HUES64 (cell line): ENCODE measurements around the gene RAPSN.

ENCODE experiments used
- H3K27ac ChIP-seq: 2 replicates; pipeline ENCODE4 v1.7.0; 2013; ENCODE audit warnings: low read depth, low read length, inconsistent platforms
- H3K27me3 ChIP-seq: 2 replicates; pipeline ENCODE4 v1.6.1; 2013; ENCODE audit warnings: mild to moderate bottlenecking, low read length; ENCODE audit not compliant: insufficient read depth
- H3K36me3 ChIP-seq: 2 replicates; pipeline ENCODE4 v1.6.1; 2013; ENCODE audit warnings: mild to moderate bottlenecking, low read length; ENCODE audit not compliant: insufficient read depth
- H3K4me1 ChIP-seq: 2 replicates; pipeline ENCODE4 v1.6.1; 2013; ENCODE audit warnings: mild to moderate bottlenecking, low read length, moderate library complexity; ENCODE audit not compliant: insufficient read depth
- H3K4me3 ChIP-seq: 2 replicates; pipeline ENCODE4 v1.5.1; 2013; ENCODE audit warnings: mild to moderate bottlenecking, low read length, moderate library complexity
- H3K9ac ChIP-seq: 2 replicates; pipeline ENCODE4 v1.6.1; 2013; ENCODE audit warnings: mild to moderate bottlenecking, low read depth, low read length
- H3K9me3 ChIP-seq: 2 replicates; pipeline ENCODE4 v1.6.1; 2013; ENCODE audit warnings: low read depth, low read length; ENCODE audit not compliant: insufficient read depth
- WGBS: fragments of 150-250, 120-280 bp; methylation state at CpG from one replicate; pipeline ENCODE4 v1.1.7; 2013; ENCODE audit warnings: missing lambda C conversion rate; 5-methylcytosine and 5-hydroxymethylcytosine counted together

The RAPSN gene

DNA sequence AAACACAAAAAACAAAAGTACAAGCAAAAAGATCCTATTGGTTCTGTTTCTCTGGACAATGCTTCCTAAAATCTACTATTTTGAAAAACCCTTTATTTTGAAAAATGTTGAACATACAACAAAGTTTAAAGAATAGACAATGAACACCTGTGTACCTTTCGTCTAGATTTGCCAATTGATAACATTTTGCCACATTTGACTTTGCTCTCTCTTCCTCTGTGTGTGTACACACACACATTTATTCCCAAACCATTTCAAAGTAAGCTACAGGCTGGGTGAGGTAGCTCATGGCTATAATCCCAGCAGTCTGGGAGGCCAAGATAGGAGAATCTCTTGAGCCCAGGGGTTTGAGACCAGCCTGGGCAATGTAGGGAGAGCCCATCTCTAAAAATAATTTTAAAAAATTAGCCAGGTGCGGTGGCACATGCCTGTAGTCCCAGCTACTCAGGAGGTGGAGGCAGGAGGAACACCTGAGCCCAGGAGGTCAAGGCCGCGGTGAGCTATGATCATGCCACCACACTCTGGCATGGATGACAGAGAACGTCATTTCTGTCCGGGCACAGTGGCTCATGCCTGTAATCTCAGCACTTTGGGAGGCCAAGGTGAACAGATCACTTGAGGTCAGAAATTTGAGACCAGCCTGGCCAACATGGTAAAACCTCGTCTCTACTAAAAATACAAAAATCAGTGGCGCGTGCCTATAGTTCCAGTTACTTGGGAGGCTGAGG lies 17.4 kb downstream of the RAPSN start:
- H3K9ac ChIP-seq = no peak overlapping the region
- no peaks in the 10 kb centered on the region for H3K27me3 ChIP-seq
- WGBS = 95% methylated on average over 9 of the region's 9 CpGs
- no peaks in the 10 kb centered on the region for H3K36me3 ChIP-seq
- no peak overlapping the region for H3K4me3 ChIP-seq
- no peak overlapping the region for H3K27ac ChIP-seq
- no peaks in the 10 kb centered on the region for H3K4me1 ChIP-seq
- no peaks in the 10 kb centered on the region for H3K9me3 ChIP-seq

DNA sequence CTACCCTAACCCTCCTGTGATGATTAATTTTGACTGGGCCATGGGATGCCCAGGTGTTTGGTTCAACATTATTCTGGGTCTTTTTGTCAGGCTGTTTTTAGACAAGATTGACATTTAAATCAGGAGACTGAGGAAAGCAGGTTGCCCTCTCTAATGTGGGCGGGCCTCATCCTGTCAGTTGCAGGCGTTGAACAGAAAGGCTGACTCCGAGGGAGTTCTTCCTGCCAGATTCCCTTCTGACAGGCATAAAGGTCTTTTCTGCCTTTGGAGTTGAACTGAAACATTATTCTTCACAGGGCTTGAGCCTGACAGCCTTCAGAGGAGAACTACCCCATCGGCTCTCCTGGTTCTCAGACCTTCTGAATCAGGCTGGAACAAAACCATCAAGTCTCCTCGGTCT lies 18.4 kb downstream of the RAPSN start:
- H3K4me1 ChIP-seq = no peaks in the 10 kb centered on the region
- no peaks in the 10 kb centered on the region for H3K36me3 ChIP-seq
- 81% methylated on average over 5 of the region's 5 CpGs for WGBS
- H3K27ac ChIP-seq = no peak overlapping the region
- H3K9ac ChIP-seq = no peak overlapping the region
- no peak overlapping the region for H3K4me3 ChIP-seq
- no peaks in the 10 kb centered on the region for H3K9me3 ChIP-seq
- no peaks in the 10 kb centered on the region for H3K27me3 ChIP-seq

DNA sequence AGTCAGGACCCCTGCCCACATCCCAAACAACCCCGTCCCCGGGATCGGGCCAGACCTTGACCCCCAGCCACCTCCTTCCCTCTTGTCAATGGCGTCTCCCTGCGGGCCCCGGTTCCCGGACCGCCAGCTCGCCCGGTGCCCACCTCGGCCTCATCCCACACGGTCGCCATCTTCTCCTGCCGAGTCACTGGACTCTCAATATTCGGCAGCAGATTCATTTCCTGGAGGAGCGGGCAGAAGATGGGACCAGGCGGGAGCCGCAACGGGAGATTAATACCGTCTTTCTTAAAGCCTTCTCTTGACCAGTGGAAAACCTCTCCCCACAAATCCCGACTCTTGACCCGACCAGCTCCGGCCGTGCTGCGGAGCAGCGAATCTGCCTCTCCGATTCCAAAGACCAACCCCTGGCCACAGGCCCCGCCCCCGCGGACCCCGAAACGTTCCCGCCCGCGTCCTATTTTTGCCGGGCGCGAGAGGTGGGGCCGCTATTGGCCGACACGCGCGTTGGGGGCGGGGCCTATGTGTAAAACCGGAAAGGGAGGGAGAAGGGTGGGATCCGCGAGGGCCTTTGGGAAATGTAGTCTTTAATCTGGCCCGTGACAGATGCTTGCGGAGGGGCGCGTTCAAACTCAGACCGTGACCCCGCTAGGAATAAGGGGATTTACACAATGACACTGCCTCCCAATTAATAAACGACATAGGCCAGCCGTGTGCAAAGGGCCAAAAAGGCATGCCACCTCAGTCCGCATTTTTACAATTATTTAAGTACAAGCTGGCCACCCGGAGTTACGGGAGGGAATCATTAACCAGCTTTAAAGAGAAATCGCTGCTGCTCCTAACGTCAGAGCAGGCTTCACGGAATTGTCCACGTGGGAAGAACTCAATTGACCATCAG lies 22.6 kb downstream of the RAPSN start, which contains the start of gene PSMC3:
Gene PSMC3, minus strand, starts transcription at position 378 of the 895 bp plus-strand sequence. Its CDS starts 160 bp downstream, at position 218.
- H3K4me1 ChIP-seq = no peaks in the 10 kb centered on the region; the same call in 1 of the 2 replicates
- H3K27me3 ChIP-seq = no peaks in the 10 kb centered on the region
- H3K9ac ChIP-seq = peak within 1 kb of the TSS; percentile 94
- peak within 1 kb of the TSS; percentile 69 for H3K4me3 ChIP-seq
- H3K9me3 ChIP-seq = no peaks in the 10 kb centered on the region
- 4% methylated on average over 62 of the region's 62 CpGs for WGBS
- peak within 1 kb of the TSS; percentile 87 for H3K27ac ChIP-seq
- peaks cover 39% of the 10 kb centered on the region for H3K36me3 ChIP-seq

DNA sequence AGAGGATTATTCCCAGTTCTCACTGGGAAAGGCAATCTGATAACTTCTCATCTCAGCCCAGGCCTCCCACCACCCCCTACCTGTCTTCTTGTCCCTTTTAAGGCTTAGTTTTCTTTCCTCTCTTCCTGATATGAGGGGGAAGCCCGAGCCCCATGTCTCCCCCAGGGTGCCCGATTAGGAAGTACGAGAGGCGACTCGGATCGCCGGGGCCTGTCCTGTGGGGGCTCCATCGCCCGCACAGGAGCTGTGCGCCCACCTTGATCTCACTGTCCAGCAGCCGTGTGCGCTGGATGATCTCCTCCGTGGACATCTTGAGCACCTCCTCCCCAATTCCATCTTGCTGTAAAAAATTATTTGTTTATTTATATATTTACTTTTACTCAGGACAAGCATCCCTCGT lies 23.3 kb downstream of the RAPSN start:
- no peaks in the 10 kb centered on the region for H3K27me3 ChIP-seq
- no peaks in the 10 kb centered on the region; the same call in 1 of the 2 replicates for H3K4me1 ChIP-seq
- H3K9me3 ChIP-seq = no peaks in the 10 kb centered on the region
- H3K9ac ChIP-seq = peak overlapping the region; percentile 94
- H3K36me3 ChIP-seq = peaks cover 44% of the 10 kb centered on the region
- peak overlapping the region; percentile 87 for H3K27ac ChIP-seq
- 4% methylated on average over 13 of the region's 14 CpGs for WGBS
- peak overlapping the region; percentile 69 for H3K4me3 ChIP-seq

DNA sequence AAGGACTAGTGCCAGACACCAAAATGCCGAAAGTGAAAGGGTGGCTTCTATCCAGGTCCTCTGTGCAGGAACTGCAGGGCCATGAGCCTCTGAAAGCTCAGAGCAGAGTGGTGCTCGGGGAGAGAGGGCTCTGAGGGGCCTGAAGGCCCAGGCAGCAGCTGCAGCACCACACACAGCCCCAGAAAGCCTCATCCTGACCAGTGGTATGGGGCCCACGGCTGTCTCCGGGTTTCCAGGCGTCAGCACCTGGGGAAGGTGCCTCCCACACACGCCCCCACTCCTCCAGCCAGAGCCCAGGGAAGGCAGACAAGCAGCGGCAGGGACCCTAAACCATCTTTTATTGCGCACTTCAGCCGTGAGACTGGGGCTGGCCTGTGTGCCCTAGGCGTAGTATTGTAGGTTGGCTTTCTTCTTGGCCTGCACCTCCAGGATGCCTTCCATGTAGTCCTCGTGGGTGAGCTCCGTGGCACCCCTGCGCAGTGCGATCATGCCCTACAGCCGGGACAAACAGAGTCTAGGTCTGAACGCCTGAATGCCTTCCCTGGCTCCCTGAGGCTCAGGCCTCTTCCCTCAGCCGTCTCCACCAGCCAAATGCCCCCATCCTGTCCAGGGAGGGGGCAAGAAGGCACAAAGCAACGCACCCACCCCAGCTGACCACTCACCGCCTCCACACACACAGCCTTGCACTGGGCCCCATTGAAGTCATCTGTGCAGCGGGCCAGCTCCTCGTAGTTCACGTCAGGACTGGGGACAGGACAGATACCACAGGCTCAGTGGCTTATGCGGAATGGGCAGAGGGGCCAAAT lies 30.3 kb downstream of the RAPSN start:
- peaks cover 77% of the 10 kb centered on the region for H3K36me3 ChIP-seq
- WGBS = 96% methylated on average over 23 of the region's 23 CpGs
- H3K9ac ChIP-seq = no peak overlapping the region
- H3K27me3 ChIP-seq = no peaks in the 10 kb centered on the region
- no peak overlapping the region for H3K4me3 ChIP-seq
- no peaks in the 10 kb centered on the region for H3K9me3 ChIP-seq
- H3K4me1 ChIP-seq = 0 out of 2 replicates have a peak, but pooled peaks cover 4% of the 10 kb centered on the region
- H3K27ac ChIP-seq = no peak overlapping the region

DNA sequence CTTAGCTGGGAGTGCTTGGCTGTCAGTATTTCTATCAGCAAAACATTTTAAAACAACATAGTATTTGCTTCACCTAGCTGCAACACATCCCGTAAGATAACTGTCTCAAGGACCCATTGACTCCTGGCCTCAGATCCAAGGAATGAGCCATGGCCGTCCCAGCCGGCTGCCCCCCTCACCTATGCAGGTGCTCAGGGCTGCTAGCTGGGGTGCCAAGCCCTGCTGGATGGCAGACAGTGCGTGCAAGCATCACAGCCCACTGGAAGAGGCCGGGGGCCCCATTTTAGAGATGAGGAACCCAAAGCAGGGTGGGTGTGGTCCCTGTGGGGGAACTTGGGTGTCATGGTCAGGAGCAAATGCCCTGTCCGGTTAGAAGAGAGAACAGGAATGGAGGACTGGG lies 31.2 kb downstream of the RAPSN start:
- no peak overlapping the region for H3K9ac ChIP-seq
- 0 out of 2 replicates have a peak, but pooled peaks cover 4% of the 10 kb centered on the region for H3K4me1 ChIP-seq
- H3K27me3 ChIP-seq = no peaks in the 10 kb centered on the region
- H3K27ac ChIP-seq = no peak overlapping the region
- H3K36me3 ChIP-seq = peaks cover 71% of the 10 kb centered on the region
- H3K4me3 ChIP-seq = no peak overlapping the region
- H3K9me3 ChIP-seq = no peaks in the 10 kb centered on the region
- 93% methylated on average over 6 of the region's 6 CpGs for WGBS

DNA sequence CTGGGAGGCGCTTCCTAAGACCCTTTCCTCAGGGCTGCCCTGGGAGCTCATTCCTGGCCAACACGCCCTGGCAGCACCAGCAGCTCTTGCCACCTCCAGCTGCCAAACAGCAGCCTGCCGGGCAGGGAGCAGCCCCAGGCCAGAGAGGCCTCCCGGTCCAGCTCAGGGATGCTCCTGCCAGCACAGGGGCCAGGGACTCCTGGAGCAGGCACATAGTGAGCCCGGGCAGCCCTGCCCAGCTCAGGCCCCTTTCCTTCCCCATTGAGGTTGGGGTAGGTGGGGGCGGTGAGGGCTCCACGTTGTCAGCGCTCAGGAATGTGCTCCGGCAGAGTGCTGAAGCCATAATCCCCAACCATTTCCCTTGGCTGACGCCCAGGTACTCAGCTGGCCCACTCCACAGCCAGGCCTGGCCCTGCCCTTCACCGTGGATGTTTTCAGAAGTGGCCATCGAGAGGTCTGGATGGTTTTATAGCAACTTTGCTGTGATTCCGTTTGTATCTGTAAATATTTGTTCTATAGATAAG lies 32.9 kb downstream of the RAPSN start:
- 63% methylated on average over 11 of the region's 13 CpGs for WGBS
- Histone ChIP-seq H3K27me3 (no peaks in the 10 kb centered on the region), H3K36me3 (peaks cover 56% of the 10 kb centered on the region), H3K4me3 (no peak overlapping the region), H3K9ac (peak overlapping the region; percentile 25; the same call in 1 of the 2 replicates), H3K4me1 (0 out of 2 replicates have a peak, but pooled peaks cover 4% of the 10 kb centered on the region), H3K27ac (peak overlapping the region; percentile 66), H3K9me3 (no peaks in the 10 kb centered on the region)

DNA sequence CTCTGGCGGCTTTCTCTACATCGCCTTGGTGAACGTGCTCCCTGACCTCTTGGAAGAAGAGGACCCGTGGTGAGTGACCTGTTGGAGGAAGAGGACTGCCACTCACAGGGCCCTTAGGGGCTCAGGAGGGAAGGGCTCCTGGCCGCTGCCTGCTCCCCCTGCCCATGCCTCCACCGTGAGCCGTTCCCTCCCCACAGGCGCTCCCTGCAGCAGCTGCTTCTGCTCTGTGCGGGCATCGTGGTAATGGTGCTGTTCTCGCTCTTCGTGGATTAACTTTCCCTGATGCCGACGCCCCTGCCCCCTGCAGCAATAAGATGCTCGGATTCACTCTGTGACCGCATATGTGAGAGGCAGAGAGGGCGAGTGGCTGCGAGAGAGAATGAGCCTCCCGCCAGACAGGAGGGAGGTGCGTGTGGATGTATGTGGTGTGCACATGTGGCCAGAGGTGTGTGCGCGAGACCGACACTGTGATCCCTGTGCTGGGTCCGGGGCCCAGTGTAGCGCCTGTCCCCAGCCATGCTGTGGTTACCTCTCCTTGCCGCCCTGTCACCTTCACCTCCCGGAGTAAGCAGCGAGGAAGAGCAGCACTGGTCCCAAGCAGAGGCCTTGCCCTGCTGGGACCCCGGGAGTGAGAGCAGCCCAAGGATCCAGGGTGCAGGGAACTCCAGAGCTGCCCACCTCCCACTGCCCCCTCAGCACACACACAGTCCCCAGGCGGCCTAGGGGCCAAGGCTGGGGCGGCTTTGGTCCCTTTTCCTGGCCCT lies 33.7 kb downstream of the RAPSN start:
- Histone ChIP-seq H3K27ac (peak overlapping the region; percentile 66), H3K36me3 (peaks cover 56% of the 10 kb centered on the region), H3K9me3 (no peaks in the 10 kb centered on the region), H3K27me3 (no peaks in the 10 kb centered on the region), H3K9ac (no peak overlapping the region), H3K4me3 (no peak overlapping the region), H3K4me1 (0 out of 2 replicates have a peak, but pooled peaks cover 4% of the 10 kb centered on the region)
- WGBS = 90% methylated on average over 31 of the region's 31 CpGs

DNA sequence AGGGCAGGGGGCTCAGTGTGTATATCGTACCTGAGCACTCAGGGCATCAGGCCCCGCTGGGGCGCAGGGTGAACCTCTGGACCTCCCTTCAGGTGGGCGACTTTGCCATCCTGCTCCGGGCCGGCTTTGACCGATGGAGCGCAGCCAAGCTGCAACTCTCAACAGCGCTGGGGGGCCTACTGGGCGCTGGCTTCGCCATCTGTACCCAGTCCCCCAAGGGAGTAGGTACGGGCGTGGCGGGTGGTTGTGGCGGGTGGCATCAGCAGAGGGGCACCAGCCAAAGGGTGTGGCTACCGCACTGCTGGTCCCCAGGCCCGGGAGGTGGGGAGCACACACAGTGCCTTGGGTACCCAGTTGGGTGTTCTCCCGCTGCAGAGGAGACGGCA lies 34.3 kb downstream of the RAPSN start:
- 92% methylated on average over 19 of the region's 19 CpGs for WGBS
- Histone ChIP-seq H3K4me3 (no peak overlapping the region), H3K27ac (no peak overlapping the region), H3K36me3 (peaks cover 50% of the 10 kb centered on the region), H3K9me3 (no peaks in the 10 kb centered on the region), H3K9ac (no peak overlapping the region), H3K4me1 (0 out of 2 replicates have a peak, but pooled peaks cover 4% of the 10 kb centered on the region), H3K27me3 (no peaks in the 10 kb centered on the region)
